DOHH2 (cell line): ENCODE data around the gene LNX2.

Source experiments
- EZH2phosphoT487 ChIP-seq: fragments of 200-600 bp; sonication (generic); IDR thresholded peaks from 2 replicates; pipeline ENCODE4 v1.6.1; 2017; ENCODE audit warnings: borderline replicate concordance, mild to moderate bottlenecking, antibody characterized with exemption, low read length, moderate library complexity, mixed read lengths
- TF ChIP-seq, protein P1 (sequence below): fragments of 200-600 bp; sonication (generic); IDR thresholded peaks from one replicate; pipeline ENCODE4 v1.5.1; 2014; ENCODE audit warnings: antibody characterized with exemption, mild to moderate bottlenecking, low read depth, low read length; ENCODE audit not compliant: poor library complexity, severe bottlenecking

DNA sequence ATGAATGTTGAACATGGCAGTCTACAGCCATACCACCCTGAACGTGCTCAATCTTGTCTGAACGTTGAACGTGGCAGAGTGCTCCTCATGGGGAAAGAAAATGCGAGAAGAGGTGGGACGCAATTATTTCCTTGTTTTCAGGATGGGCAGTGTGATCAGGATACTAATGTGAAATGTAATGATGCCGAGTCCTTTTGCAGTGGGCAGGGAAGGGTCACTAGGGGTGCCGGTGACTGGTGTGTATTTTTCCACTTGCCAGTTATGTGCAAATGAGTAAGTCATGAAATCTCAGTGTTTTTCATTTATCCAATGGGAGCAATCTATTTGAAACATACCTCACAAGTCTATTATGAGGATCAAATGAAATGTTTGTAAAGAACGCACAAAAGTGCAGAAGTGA lies 84.8 kb downstream of the LNX2 start:
- TF ChIP-seq, protein P1, sequence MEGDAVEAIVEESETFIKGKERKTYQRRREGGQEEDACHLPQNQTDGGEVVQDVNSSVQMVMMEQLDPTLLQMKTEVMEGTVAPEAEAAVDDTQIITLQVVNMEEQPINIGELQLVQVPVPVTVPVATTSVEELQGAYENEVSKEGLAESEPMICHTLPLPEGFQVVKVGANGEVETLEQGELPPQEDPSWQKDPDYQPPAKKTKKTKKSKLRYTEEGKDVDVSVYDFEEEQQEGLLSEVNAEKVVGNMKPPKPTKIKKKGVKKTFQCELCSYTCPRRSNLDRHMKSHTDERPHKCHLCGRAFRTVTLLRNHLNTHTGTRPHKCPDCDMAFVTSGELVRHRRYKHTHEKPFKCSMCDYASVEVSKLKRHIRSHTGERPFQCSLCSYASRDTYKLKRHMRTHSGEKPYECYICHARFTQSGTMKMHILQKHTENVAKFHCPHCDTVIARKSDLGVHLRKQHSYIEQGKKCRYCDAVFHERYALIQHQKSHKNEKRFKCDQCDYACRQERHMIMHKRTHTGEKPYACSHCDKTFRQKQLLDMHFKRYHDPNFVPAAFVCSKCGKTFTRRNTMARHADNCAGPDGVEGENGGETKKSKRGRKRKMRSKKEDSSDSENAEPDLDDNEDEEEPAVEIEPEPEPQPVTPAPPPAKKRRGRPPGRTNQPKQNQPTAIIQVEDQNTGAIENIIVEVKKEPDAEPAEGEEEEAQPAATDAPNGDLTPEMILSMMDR: no peak
- no peak for TF ChIP-seq EZH2phosphoT487
